HEK293T (cell line): ENCODE results near the gene STK39.

Experiments
- CTCF ChIA-PET: fragments of 350-600 bp; formaldehyde crosslinking; extraction: SDS; loops from one replicate; lab custom pipeline; 2021; ENCODE audit warnings: antibody characterized with exemption, inconsistent platforms; lab: Yijun Ruan, JAX
- POLR2A ChIA-PET: fragments of 350-600 bp; formaldehyde crosslinking; extraction: SDS; loops from one replicate; lab custom pipeline; 2020; ENCODE audit warnings: antibody characterized with exemption, inconsistent platforms; lab: Yijun Ruan, JAX
- DNase-seq: peaks from one replicate; pipeline ENCODE4 v3.0.0; 2012; ENCODE audit warnings: mixed read lengths; ENCODE audit errors: extremely low spot score
- ARNT ChIP-seq: fragments of 450-650 bp; IDR thresholded peaks from 2 replicates; pipeline ENCODE4 v1.6.1; 2017; ENCODE audit warnings: mild to moderate bottlenecking
- BHLHE40 ChIP-seq: fragments of 450-650 bp; IDR thresholded peaks from 2 replicates; pipeline ENCODE4 v1.6.1; 2016; ENCODE audit warnings: mild to moderate bottlenecking, moderate library complexity, borderline replicate concordance
- CTBP1 ChIP-seq: fragments of 450-650 bp; IDR thresholded peaks from 2 replicates; pipeline ENCODE4 v1.6.1; 2016; ENCODE audit warnings: borderline replicate concordance
- ELF4 ChIP-seq: fragments of 450-650 bp; IDR thresholded peaks from 2 replicates; pipeline ENCODE4 v1.6.1; 2017; ENCODE audit warnings: antibody characterized with exemption
- FOXA1 ChIP-seq: fragments of 450-650 bp; IDR thresholded peaks from 2 replicates; pipeline ENCODE4 v1.6.1; 2016; ENCODE audit warnings: mild to moderate bottlenecking
- FOXK2 ChIP-seq: fragments of 450-650 bp; IDR thresholded peaks from 2 replicates; pipeline ENCODE4 v1.6.1; 2016; ENCODE audit warnings: mild to moderate bottlenecking
- FOXM1 ChIP-seq: fragments of 450-650 bp; IDR thresholded peaks from 2 replicates; pipeline ENCODE4 v1.6.1; 2017; ENCODE audit warnings: mild to moderate bottlenecking, borderline replicate concordance
- HDGF ChIP-seq: fragments of 450-650 bp; IDR thresholded peaks from 2 replicates; pipeline ENCODE4 v1.6.1; 2017; ENCODE audit warnings: antibody characterized with exemption, borderline replicate concordance
- L3MBTL2 ChIP-seq: fragments of 450-650 bp; conservative IDR thresholded peaks from 2 replicates; pipeline ENCODE4 v1.6.1; 2016; ENCODE audit warnings: mild to moderate bottlenecking
- LEF1 ChIP-seq: fragments of 450-650 bp; IDR thresholded peaks from 2 replicates; pipeline ENCODE4 v1.6.1; 2017; ENCODE audit warnings: mild to moderate bottlenecking, borderline replicate concordance
- NFRKB ChIP-seq: fragments of 450-650 bp; IDR thresholded peaks from 2 replicates; pipeline ENCODE4 v1.6.1; 2016; ENCODE audit warnings: mild to moderate bottlenecking, moderate library complexity
- PKNOX1 ChIP-seq: fragments of 450-650 bp; IDR thresholded peaks from 2 replicates; pipeline ENCODE4 v1.6.1; 2016
- SP1 ChIP-seq: fragments of 450-650 bp; IDR thresholded peaks from 2 replicates; pipeline ENCODE4 v1.6.1; 2017
- SUZ12 ChIP-seq: fragments of 450-650 bp; IDR thresholded peaks from 2 replicates; pipeline ENCODE4 v1.6.1; 2016; ENCODE audit warnings: mild to moderate bottlenecking
- TARDBP ChIP-seq: fragments of 450-650 bp; IDR thresholded peaks from 2 replicates; pipeline ENCODE4 v1.6.1; 2016
- ZNF384 ChIP-seq: fragments of 450-650 bp; IDR thresholded peaks from 2 replicates; pipeline ENCODE4 v1.6.1; 2016

The STK39 gene

GRCh38 chr2:168212167-168212566 is 35.2 kb downstream of the STK39 start:
- no peak for DNase-seq
- TF ChIP-seq LEF1 (no peak), SP1 (no peak), ELF4 (no peak), NFRKB (no peak), FOXK2 (no peak), L3MBTL2 (no peak), SUZ12 (no peak), ARNT (no peak), FOXA1 (no peak), BHLHE40 (no peak), FOXM1 (no peak), HDGF (no peak), PKNOX1 (no peak), TARDBP (no peak)
- CTCF ChIA-PET = no interaction called here
- POLR2A ChIA-PET = no interaction called here

GRCh38 chr2:168211664-168212163 is 35.7 kb downstream of the STK39 start:
- ChIA-PET POLR2A (no interaction called here), CTCF (no interaction called here)
- DNase-seq = no peak
- TF ChIP-seq LEF1 (no peak), BHLHE40 (no peak), FOXM1 (no peak), PKNOX1 (no peak)

- no peak for DNase-seq
- no peak for TF ChIP-seq PKNOX1
- TF ChIP-seq ARNT = no peak
- no peak for TF ChIP-seq L3MBTL2
- TF ChIP-seq SP1 = no peak
- no peak for TF ChIP-seq NFRKB
- ChIA-PET CTCF (no interaction called here), POLR2A (no interaction called here)
Measured at GRCh38 chr2:168210895-168211570, 36.4 kb downstream of the STK39 start.

- CTCF ChIA-PET = no interaction called here
- TF ChIP-seq HDGF = no peak
- TF ChIP-seq SP1 = no peak
- no peak for TF ChIP-seq L3MBTL2
- TF ChIP-seq SUZ12 = no peak
- no peak for DNase-seq
- POLR2A ChIA-PET = no interaction called here
Measured at GRCh38 chr2:168210216-168210894, 37.0 kb downstream of the STK39 start.

- DNase-seq = no peak
- ChIA-PET CTCF (no interaction called here), POLR2A (no interaction called here)
- TF ChIP-seq FOXM1 (no peak), FOXK2 (no peak), LEF1 (no peak), SUZ12 (no peak), TARDBP (no peak), PKNOX1 (no peak)
Measured at GRCh38 chr2:168208652-168209051, 38.7 kb downstream of the STK39 start.

- DNase-seq = no peak
- no peak for TF ChIP-seq TARDBP
- TF ChIP-seq FOXM1 = no peak
- TF ChIP-seq FOXK2 = no peak
- no peak for TF ChIP-seq SP1
- TF ChIP-seq LEF1 = no peak
- no peak for TF ChIP-seq ARNT
- no peak for TF ChIP-seq FOXA1
- no peak for TF ChIP-seq CTBP1
- TF ChIP-seq HDGF = no peak
- no peak for TF ChIP-seq SUZ12
- TF ChIP-seq BHLHE40 = no peak
- TF ChIP-seq ZNF384 = no peak
- no peak for TF ChIP-seq L3MBTL2
- no peak for TF ChIP-seq ELF4
- no peak for TF ChIP-seq NFRKB
- no peak for TF ChIP-seq PKNOX1
- POLR2A ChIA-PET = no interaction called here
- CTCF ChIA-PET = interaction anchor here (0.5 kb wide), 1 partner anchor 1311 kb away, joined by 3 read pairs; no protein-coding TSS in a partner anchor
Measured at GRCh38 chr2:168207851-168208250, 39.5 kb downstream of the STK39 start.
